Measurements from ENCODE around the gene DHFR. TPM values are rescaled to one million over a fixed set of nuclear protein-coding genes. Genes with fewer than 3 reads are reported as not detected.

The DHFR gene
- total RNA-seq, 1 experiment from 2014 or later = 58.7 TPM

GRCh38 chr5:80579050-80579449, 75.7 kb downstream of the DHFR start (continued):
- TF ChIP-seq CTCF (IDR thresholded peaks at IDR 0.05 in 2 of 3, conservative IDR thresholded peaks at IDR 0.05 in 1 of 3; ENCODE audit: borderline replicate concordance in 1 of 3, insufficient read depth in 1 of 3, low read depth in 2 of 3, low read length in 2 of 3) = no peak

- DNase-seq (ENCODE audit: low read depth, low spot score) (no peak), ATAC-seq (no peak)
- H3K4me2 ChIP-seq (ENCODE audit: low read length) = no peak overlapping the region
- H3K79me2 ChIP-seq (ENCODE audit: insufficient read depth, low read length) = no peaks in the 10 kb centered on the region
- H3K9ac ChIP-seq (ENCODE audit: low read length) = no peak overlapping the region
- ChIA-PET POLR2A (no interaction called here), RAD21 (ENCODE audit: low non-redundant PET in 1 of 2, low total read pairs in 2 of 2, uncharacterized antibody in 2 of 2, unreplicated experiment in 2 of 2) (no interaction called here), CTCF (no interaction called here)
- H3K9me2 ChIP-seq (ENCODE audit: insufficient read depth) = no peaks in the 10 kb centered on the region
- BruUV-seq (replicated peaks) = no TSS peak
- intact Hi-C loops (cut with micrococcal nuclease) = no loop called here
- no peak overlapping the region for H3K27ac ChIP-seq (ENCODE audit: low read depth, low read length)
- no peak overlapping the region for H2AFZ ChIP-seq (ENCODE audit: low read depth, low read length, poor library complexity, severe bottlenecking)
- no peaks in the 10 kb centered on the region for H4K20me1 ChIP-seq (ENCODE audit: insufficient read depth)
- H3K27me3 ChIP-seq (ENCODE audit: insufficient read depth, low read length) = no peaks in the 10 kb centered on the region
- no peaks in the 10 kb centered on the region for H3K9me3 ChIP-seq (ENCODE audit: control insufficient read depth in 1 of 2, insufficient read depth in 1 of 2, low read depth in 1 of 2, low read length in 2 of 2)
- no peaks in the 10 kb centered on the region for H3K4me1 ChIP-seq (ENCODE audit: control insufficient read depth in 1 of 2, insufficient read depth in 2 of 2, low read length in 2 of 2)
- H3K4me3 ChIP-seq (replicated peaks in 1 of 2; ENCODE audit: low read depth in 1 of 2, low read length in 2 of 2) = no peak overlapping the region
- no peaks in the 10 kb centered on the region for H3K36me3 ChIP-seq (ENCODE audit: control insufficient read depth in 1 of 2, insufficient read depth in 2 of 2, low read length in 2 of 2)
- TF ChIP-seq POLR2A (IDR thresholded peaks at IDR 0.05; ENCODE audit: borderline replicate concordance, extremely low read depth, insufficient read depth, insufficient read length) = no peak
- no peak for TF ChIP-seq ZBTB33 (IDR thresholded peaks at IDR 0.05; ENCODE audit: extremely low read depth, insufficient replicate concordance, low read length)
- no peak for TF ChIP-seq FOSL1 (IDR thresholded peaks at IDR 0.05; ENCODE audit: low read depth)
- TF ChIP-seq SP1 (IDR thresholded peaks at IDR 0.05; ENCODE audit: low read depth) = no peak
- TF ChIP-seq CTCF (IDR thresholded peaks at IDR 0.05 in 2 of 3, conservative IDR thresholded peaks at IDR 0.05 in 1 of 3; ENCODE audit: borderline replicate concordance in 1 of 3, insufficient read depth in 1 of 3, low read depth in 2 of 3, low read length in 2 of 3) = no peak
- no peak for TF ChIP-seq CBX3 (IDR thresholded peaks at IDR 0.05; ENCODE audit: low read depth)
- no peak for TF ChIP-seq JUND (IDR thresholded peaks at IDR 0.05)
- no peak for TF ChIP-seq ELF1 (IDR thresholded peaks at IDR 0.05; ENCODE audit: borderline replicate concordance, low read depth)
- TF ChIP-seq SRF (IDR thresholded peaks at IDR 0.05; ENCODE audit: low read depth) = no peak
- no peak for TF ChIP-seq SIN3A (IDR thresholded peaks at IDR 0.05; ENCODE audit: low read depth)
- no peak for TF ChIP-seq ZNF274 (IDR thresholded peaks at IDR 0.05; ENCODE audit: low read depth, low read length)
- TF ChIP-seq YY1 (IDR thresholded peaks at IDR 0.05; ENCODE audit: extremely low read depth, insufficient replicate concordance, low read depth, low read length) = no peak
- TF ChIP-seq EZH2 (IDR thresholded peaks at IDR 0.05) = no peak
- no peak for TF ChIP-seq CEBPB (IDR thresholded peaks at IDR 0.05; ENCODE audit: low read depth)
- no peak for TF ChIP-seq POLR2AphosphoS5 (IDR thresholded peaks at IDR 0.05; ENCODE audit: low read depth, low read length)
- TF ChIP-seq REST (IDR thresholded peaks at IDR 0.05; ENCODE audit: low read depth) = no peak
- no peak for TF ChIP-seq RAD21 (IDR thresholded peaks at IDR 0.05; ENCODE audit: low read depth)
These were observed 77.1 kb downstream of the DHFR start for GRCh38 chr5:80577707-80578106.

Data from HCT116 (cell line).